Peyer's patch (tissue), 4 donors: ENCODE results near the gene KLHL5.
"Not testable (repeated sequence)": the region's sequence is repeated elsewhere in the genome, so short reads cannot be mapped to it uniquely, and the experiment has no call there.

Experiments
- CTCF ChIP-seq, 6 experiments: fragments of 450-650 bp in 4 of 6; fragments of 200-600 bp in 2 of 6; sonication (generic) in 1 of 6; IDR thresholded peaks; one replicate each; pipeline ENCODE4 v1.5.1; 2017 to 2019; ENCODE audit warnings: antibody characterized with exemption in 6 of 6, mild to moderate bottlenecking in 3 of 6, moderate library complexity in 1 of 6
- POLR2A ChIP-seq, 2 donors: fragments of 450-650 bp; IDR thresholded peaks; one replicate each; pipeline ENCODE4 v1.5.1; 2017; ENCODE audit warnings: antibody characterized with exemption in 2 of 2, mild to moderate bottlenecking in 2 of 2, moderate library complexity in 2 of 2

- not testable (repeated sequence) for TF ChIP-seq CTCF, POLR2A (IDR thresholded peaks at IDR 0.05)
Measured at GRCh38 chr4:39031590-39032020, 30.4 kb upstream of the KLHL5 start.
